ENCODE data around the gene BABAM2.

The BABAM2 gene

GRCh38 chr2:28202719-28203118 lies 312.2 kb downstream of the BABAM2 start:
- DNase-seq (ENCODE audit: low read depth in 2 of 2) = no peak

GRCh38 chr2:28206762-28207161 lies 316.2 kb downstream of the BABAM2 start:
- DNase-seq (ENCODE audit: low read depth in 2 of 2) = no peak

GRCh38 chr2:28209261-28209691 lies 318.7 kb downstream of the BABAM2 start:
- no peak for DNase-seq (ENCODE audit: low read depth in 2 of 2)

GRCh38 chr2:28209864-28210263 lies 319.3 kb downstream of the BABAM2 start:
- DNase-seq (ENCODE audit: low read depth in 2 of 2) = no peak

GRCh38 chr2:28210535-28210934 lies 320.0 kb downstream of the BABAM2 start:
- DNase-seq (ENCODE audit: low read depth in 2 of 2) = no peak

GRCh38 chr2:28216331-28216730 lies 325.8 kb downstream of the BABAM2 start:
- DNase-seq (ENCODE audit: low read depth in 2 of 2) = no peak

- no peak for DNase-seq (ENCODE audit: low read depth in 2 of 2)
Measured at GRCh38 chr2:28217042-28217740, 326.7 kb downstream of the BABAM2 start.

GRCh38 chr2:28219138-28219537 lies 328.6 kb downstream of the BABAM2 start:
- DNase-seq (ENCODE audit: low read depth in 2 of 2) = no peak

- no peak for DNase-seq (ENCODE audit: low read depth in 2 of 2)
Measured at GRCh38 chr2:28219758-28220368, 329.3 kb downstream of the BABAM2 start.

- no peak for DNase-seq (ENCODE audit: low read depth in 2 of 2)
Measured at GRCh38 chr2:28224648-28225472, 334.3 kb downstream of the BABAM2 start.

- DNase-seq (ENCODE audit: low read depth in 2 of 2) = no peak
Measured at GRCh38 chr2:28225473-28226080, 335.0 kb downstream of the BABAM2 start.

- no peak for DNase-seq (ENCODE audit: low read depth in 2 of 2)
Measured at GRCh38 chr2:28226558-28226957, 336.0 kb downstream of the BABAM2 start.

- no peak for DNase-seq (ENCODE audit: low read depth in 2 of 2)
Measured at GRCh38 chr2:28227498-28227897, 337.0 kb downstream of the BABAM2 start.

GRCh38 chr2:28228434-28228995 lies 338.0 kb downstream of the BABAM2 start:
- DNase-seq (ENCODE audit: low read depth in 2 of 2) = no peak

- DNase-seq (ENCODE audit: low read depth in 2 of 2) = no peak
Measured at GRCh38 chr2:28231110-28231631, 340.6 kb downstream of the BABAM2 start.

- no peak for DNase-seq (ENCODE audit: low read depth in 2 of 2)
Measured at GRCh38 chr2:28232295-28232694, 341.8 kb downstream of the BABAM2 start.

- no peak for DNase-seq (ENCODE audit: low read depth in 2 of 2)
Measured at GRCh38 chr2:28233164-28233676, 342.7 kb downstream of the BABAM2 start.

GRCh38 chr2:28234807-28235206 lies 344.3 kb downstream of the BABAM2 start:
- no peak for DNase-seq (ENCODE audit: low read depth in 2 of 2)

- no peak for DNase-seq (ENCODE audit: low read depth in 2 of 2)
Measured at GRCh38 chr2:28239207-28239606, 348.7 kb downstream of the BABAM2 start.

GRCh38 chr2:28240937-28241336 lies 350.4 kb downstream of the BABAM2 start:
- no peak for DNase-seq (ENCODE audit: low read depth in 2 of 2)

GRCh38 chr2:28247290-28247689 lies 356.8 kb downstream of the BABAM2 start:
- no peak for DNase-seq (ENCODE audit: low read depth in 2 of 2)

Data from stimulated activated CD4-positive, alpha-beta T cell treated with anti-CD3 and anti-CD28 coated beads, Interleukin-1b, Interleukin-23, amount 100 ng/mL, for 1 hour (primary cell).